ENCODE data around the gene UBE2G2. TPM values are rescaled to one million over a fixed set of nuclear protein-coding genes. Genes with fewer than 3 reads are reported as not detected.

Gene UBE2G2
- total RNA-seq, 4 donors from 2014 or later: 62.5 to 126 (median 91.6) TPM

DNA sequence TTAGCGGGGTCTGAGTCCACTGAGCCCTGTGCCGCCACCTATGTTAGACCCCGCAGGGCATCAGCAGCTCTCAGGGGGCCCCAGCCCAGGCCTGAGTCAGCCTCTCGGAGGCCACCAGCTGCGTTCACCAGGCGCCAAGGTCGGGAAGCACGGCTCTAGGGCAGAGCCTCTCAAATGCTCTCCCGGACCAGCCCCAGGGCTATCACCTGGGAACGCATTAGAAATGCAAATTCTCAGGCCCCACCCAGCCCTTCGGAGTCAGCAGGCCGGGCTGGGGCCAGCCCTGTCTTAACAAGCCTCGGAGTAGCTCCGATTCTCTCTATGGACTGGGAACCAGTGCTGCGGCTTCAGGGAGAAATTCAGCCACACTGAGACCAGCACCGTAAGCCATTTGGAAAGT, 53.0 kb downstream of the UBE2G2 start:
- TF ChIP-seq, protein P1, sequence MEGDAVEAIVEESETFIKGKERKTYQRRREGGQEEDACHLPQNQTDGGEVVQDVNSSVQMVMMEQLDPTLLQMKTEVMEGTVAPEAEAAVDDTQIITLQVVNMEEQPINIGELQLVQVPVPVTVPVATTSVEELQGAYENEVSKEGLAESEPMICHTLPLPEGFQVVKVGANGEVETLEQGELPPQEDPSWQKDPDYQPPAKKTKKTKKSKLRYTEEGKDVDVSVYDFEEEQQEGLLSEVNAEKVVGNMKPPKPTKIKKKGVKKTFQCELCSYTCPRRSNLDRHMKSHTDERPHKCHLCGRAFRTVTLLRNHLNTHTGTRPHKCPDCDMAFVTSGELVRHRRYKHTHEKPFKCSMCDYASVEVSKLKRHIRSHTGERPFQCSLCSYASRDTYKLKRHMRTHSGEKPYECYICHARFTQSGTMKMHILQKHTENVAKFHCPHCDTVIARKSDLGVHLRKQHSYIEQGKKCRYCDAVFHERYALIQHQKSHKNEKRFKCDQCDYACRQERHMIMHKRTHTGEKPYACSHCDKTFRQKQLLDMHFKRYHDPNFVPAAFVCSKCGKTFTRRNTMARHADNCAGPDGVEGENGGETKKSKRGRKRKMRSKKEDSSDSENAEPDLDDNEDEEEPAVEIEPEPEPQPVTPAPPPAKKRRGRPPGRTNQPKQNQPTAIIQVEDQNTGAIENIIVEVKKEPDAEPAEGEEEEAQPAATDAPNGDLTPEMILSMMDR (IDR thresholded peaks at IDR 0.05): no peak
- TF ChIP-seq POLR2AphosphoS5 (IDR thresholded peaks at IDR 0.05) (no peak), POLR2A (IDR thresholded peaks at IDR 0.05) (no peak), EP300 (IDR thresholded peaks at IDR 0.05) (no peak)
- Histone ChIP-seq H3K27me3 (peaks cover 31% of the 10 kb centered on the region), H3K4me3 (peak overlapping the region; percentile 21), H3K4me1 (peaks cover 25% of the 10 kb centered on the region), H3K27ac (no peak overlapping the region), H3K36me3 (no peaks in the 10 kb centered on the region), H3K9me3 (no peaks in the 10 kb centered on the region)
- no peak for DNase-seq (ENCODE audit: low spot score in 2 of 2)
- 43% methylated on average over 15 of the region's 16 CpGs for WGBS

DNA sequence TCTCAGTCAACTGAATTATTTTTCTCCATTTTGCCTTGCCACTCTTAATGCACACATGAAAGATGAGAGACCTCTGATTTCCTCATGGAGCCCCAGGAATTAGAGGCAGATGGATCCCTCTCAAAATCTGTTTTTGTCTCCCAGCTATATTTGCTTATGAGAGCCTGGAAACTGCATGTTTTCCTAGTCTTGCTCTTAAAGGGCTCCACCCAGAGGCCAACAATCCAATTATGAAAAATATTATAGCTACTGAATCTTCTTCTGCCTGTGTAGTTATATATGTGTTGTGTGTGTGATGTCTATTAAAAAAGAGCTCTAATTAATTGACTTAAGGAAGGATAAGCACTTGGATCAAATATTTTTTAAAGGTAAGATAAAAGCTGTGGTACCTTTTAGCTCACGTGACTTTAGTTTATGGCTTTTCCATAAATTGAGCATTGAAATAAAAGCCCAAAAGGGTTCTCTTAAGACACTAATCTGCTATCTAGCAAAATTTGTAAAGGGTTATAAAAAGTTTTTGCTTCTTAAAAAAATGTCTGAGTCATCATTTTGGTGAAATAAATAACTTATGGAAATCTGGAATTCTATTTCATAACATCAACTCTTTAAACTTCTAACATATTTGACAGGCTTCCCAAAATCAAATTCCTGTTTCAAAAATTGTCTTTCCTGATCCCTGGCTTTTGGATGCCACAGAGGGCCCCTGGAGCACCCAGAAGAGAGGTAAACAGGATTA, 59.0 kb downstream of the UBE2G2 start:
- Histone ChIP-seq H3K36me3 (no peaks in the 10 kb centered on the region), H3K9me3 (no peaks in the 10 kb centered on the region), H3K4me1 (no peaks in the 10 kb centered on the region), H3K27ac (no peak overlapping the region), H3K4me3 (no peak overlapping the region), H3K27me3 (no peaks in the 10 kb centered on the region)
- no peak for DNase-seq (ENCODE audit: low spot score in 2 of 2)
- WGBS: 72% methylated on average over 1 of the region's 1 CpG
- TF ChIP-seq, protein P1 (IDR thresholded peaks at IDR 0.05): no peak
- TF ChIP-seq EP300 (IDR thresholded peaks at IDR 0.05) (no peak), POLR2A (IDR thresholded peaks at IDR 0.05) (no peak), POLR2AphosphoS5 (IDR thresholded peaks at IDR 0.05) (no peak)

DNA sequence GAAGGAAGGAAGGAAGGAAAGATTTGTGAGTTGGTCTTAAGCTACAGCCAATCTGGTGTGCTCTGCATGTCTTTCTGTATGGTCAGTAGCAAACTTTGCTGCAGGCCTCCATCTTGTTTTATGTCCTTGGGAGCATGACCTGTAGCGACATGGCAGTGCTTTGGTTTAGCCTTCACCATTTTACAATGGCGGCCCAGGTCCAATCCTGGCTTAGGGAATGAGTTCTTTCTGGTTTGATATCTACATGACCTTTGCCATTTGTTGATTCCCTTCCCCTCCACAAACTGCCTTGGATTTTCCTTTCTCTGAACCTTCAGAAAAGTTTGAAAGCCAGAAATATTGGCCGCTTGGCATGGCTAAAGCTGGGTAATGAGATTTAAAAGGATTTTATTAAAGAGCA, 59.7 kb downstream of the UBE2G2 start:
- Histone ChIP-seq H3K36me3 (no peaks in the 10 kb centered on the region), H3K27ac (no peak overlapping the region), H3K27me3 (no peaks in the 10 kb centered on the region), H3K4me1 (no peaks in the 10 kb centered on the region), H3K9me3 (no peaks in the 10 kb centered on the region), H3K4me3 (no peak overlapping the region)
- TF ChIP-seq POLR2A (IDR thresholded peaks at IDR 0.05) (no peak), EP300 (IDR thresholded peaks at IDR 0.05) (no peak), POLR2AphosphoS5 (IDR thresholded peaks at IDR 0.05) (no peak)
- TF ChIP-seq, protein P1 (IDR thresholded peaks at IDR 0.05): no peak
- 94% methylated on average over 3 of the region's 3 CpGs for WGBS
- DNase-seq (ENCODE audit: low spot score in 2 of 2): peak in 1 of 2 donors; percentile 13

DNA sequence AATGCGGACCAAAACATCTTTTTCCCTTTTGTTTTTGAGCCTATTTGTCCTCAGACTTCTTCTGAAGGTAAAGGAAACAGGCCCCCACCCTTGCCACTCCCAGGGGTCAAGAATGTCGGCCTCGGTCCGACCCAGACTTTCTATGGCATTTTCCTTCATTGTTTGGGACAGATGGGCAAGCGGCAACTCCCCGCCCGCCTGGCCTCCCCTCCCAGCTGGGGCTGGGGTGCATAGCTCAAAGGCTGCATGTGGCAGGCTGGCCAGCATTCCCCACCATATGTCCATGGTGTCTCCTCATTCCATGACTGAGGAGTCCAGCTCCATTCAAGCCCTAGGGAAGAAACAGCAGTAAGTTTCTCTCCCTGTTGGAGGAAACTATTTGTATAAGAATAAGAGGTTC, 60.9 kb downstream of the UBE2G2 start:
- Histone ChIP-seq H3K4me3 (no peak overlapping the region), H3K4me1 (no peaks in the 10 kb centered on the region), H3K36me3 (no peaks in the 10 kb centered on the region), H3K9me3 (no peaks in the 10 kb centered on the region), H3K27me3 (no peaks in the 10 kb centered on the region), H3K27ac (no peak overlapping the region)
- TF ChIP-seq POLR2A (IDR thresholded peaks at IDR 0.05) (no peak), POLR2AphosphoS5 (IDR thresholded peaks at IDR 0.05) (no peak), EP300 (IDR thresholded peaks at IDR 0.05) (no peak)
- TF ChIP-seq, protein P1 (IDR thresholded peaks at IDR 0.05): no peak
- 96% methylated on average over 7 of the region's 7 CpGs for WGBS
- DNase-seq (ENCODE audit: low spot score in 2 of 2): peak; percentile 20 to 54

DNA sequence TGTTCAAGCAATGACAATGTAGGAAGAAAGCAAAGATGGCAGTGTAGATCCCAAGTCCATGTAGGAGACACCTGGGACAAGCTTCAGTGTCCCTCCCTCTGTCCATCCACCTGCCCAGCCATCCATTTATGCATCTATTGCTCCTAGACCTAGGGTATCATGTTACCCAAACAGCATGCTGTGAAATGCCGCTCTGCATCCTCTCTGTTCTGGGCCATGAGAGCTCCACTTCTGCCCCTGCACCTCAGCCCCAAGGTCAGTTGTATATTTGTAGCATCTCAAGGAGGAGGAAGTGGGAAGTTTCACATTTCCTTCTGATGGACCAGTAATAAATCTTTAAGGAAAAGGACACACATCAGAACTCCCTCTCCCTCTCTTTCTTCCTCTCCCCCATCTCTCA, 62.3 kb downstream of the UBE2G2 start:
- H3K9me3 ChIP-seq: no peaks in the 10 kb centered on the region
- TF ChIP-seq, protein P1 (IDR thresholded peaks at IDR 0.05): no peak
- TF ChIP-seq EP300 (IDR thresholded peaks at IDR 0.05) (no peak), POLR2A (IDR thresholded peaks at IDR 0.05) (no peak), POLR2AphosphoS5 (IDR thresholded peaks at IDR 0.05) (no peak)
- peak in 1 of 2 donors; percentile 20 for DNase-seq (ENCODE audit: low spot score in 2 of 2)
- H3K4me3 ChIP-seq: no peak overlapping the region
- no peaks in the 10 kb centered on the region for H3K4me1 ChIP-seq
- peaks cover 8% of the 10 kb centered on the region for H3K27me3 ChIP-seq
- H3K36me3 ChIP-seq: no peaks in the 10 kb centered on the region
- no peak overlapping the region for H3K27ac ChIP-seq
- WGBS: 100% methylated on average over 1 of the region's 1 CpG
